ENCODE results near the gene FOXRED2.
A peak's percentile ranks its signal among the peaks of the same experiment; 100 is the strongest.
"Not testable (repeated sequence)": the region's sequence is repeated elsewhere in the genome, so short reads cannot be mapped to it uniquely, and the experiment has no call there.

FOXRED2 gene

DNA sequence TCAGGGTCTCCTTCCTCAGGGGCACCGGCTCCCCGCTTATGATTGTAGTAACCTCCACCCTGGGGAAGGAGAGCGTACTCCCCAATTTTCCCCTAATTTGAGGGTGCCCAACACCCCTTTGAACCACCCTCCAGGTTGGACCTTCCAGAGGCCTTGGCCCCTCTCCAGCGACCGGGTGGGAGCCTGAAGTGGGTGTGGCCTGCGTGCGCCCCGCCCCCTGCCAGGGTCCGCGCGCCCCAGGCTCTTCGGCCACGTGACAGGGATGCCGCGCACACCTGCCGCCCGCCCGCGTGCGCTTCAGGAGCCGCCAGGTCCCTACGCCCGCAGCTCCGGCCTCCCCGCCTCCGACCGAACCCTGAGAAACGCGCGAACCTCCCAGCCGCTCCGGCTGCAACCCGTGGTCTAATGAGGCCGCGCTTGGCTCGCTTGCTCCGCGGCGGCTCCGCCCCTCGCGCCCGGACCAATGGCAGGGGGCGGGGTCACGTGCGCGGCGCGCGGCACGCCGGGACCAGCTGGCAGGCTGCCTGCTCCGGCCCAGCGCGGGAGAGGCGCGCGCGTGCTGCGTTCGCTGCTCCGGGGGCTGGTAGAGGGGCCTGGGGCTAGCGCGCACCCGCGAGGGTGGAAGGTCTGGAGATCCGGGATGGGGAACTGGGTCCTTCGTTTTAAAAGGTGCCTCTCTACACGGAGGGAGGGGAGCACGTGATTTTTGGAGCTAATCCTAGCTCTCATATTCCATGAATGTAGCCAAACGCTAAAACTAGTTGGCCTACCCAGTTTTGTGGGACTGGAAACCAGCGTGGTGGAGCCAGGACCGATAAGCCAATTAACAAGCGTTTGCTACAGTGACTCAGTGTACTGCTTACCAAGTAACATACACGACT, at the start of gene FOXRED2:
Gene FOXRED2 (minus strand): TSS at position 404 of the 881 bp plus-strand sequence. CDS start 618 bp downstream, outside the sequence.
- peak; percentile 62 to 93 for DNase-seq

DNA sequence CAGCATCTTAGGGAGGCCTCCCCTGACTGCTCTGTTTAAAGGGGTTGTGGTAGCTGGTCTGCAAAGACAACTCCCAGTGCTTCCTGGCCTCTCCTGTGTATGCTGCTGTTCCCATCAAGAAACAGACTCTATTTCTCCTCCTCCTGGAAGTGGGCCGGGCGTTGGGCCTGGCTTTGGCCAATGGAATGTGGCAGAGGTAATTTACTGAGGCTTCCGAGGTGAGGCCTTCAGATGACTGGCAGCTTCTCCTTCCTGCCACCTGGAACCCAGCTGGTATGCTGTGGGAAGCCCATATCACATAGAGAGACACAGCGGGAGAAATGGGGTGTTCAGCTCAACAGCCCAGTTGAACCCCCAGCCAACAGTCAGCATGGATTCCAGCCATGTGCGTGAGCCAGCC, 47.3 kb upstream of the FOXRED2 start:
- no peak for DNase-seq

DNA sequence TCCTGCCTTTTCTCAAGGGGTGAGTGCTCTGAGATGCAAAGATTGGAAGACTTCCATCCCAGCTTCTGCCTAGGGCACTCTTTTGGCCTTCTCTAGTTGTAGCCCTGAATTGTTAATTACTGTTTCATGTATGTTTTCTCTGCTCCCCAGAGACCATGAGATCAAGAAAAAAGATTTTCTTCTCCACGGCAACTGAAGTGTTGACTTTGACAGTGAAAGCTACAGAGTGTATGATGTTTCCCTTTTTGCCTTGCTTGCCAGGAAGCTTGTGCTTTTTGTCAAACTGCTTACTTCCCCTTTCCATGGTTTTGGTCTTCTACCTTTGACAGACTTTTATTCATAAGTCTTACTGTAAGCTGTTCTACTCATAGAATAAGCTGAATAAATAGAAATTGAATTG, 45.4 kb upstream of the FOXRED2 start:
- no peak for DNase-seq

DNA sequence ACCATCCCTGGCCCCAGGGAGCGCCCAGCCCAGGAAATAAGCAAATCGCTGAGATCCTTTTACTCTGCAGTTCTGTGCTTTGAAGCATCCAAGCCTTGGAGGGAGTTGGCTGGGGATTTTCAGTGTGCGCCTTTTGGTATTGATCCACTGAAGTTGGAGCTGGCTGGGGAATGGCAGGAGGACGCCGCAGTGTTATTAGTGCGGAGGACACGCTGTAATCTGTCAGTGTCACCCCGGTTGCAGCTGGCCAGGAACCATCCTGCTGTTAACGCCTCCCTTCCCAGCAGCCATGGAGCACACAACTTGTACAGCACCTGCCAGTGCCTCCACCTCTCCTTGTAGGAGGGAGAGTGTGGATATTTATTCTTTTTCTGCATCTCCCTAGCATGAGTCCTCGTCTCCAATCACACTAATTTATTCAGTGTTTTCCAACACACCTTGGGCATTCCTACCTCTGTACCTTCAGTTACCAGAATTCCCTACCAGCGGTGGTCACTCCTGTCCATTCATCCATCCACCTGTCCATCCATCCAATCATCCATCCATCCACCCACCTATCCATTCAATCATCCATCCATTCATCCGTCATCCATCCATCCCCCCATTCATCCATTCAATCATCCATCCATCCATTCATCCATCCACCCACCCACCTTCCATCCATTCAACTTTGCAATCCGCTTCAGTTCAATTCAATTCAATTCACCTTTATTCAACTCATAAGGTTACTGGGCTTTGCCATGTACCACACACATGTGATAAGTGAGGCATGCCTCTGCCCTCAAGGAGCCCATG, 44.1 kb upstream of the FOXRED2 start:
- DNase-seq: no peak

DNA sequence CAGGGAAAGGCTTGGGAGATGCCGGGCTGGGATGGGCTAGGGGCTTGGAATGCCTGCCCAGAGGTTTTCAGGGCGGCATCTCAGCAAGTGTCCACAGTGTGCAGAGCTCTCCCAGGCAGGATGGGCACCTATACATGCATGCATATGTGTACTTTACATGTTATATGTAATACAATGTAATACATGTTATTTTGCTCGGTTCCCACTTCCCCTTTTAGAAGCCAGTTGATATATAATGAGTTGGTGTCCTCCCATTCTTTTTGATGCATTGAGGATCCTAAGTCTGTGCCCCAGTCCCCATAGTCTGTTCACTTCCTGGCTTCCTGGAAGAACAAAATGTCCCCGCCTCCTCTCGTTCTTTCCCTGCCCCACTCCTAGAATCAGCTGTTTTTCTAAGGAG, 42.2 kb upstream of the FOXRED2 start:
- DNase-seq: no peak

DNA sequence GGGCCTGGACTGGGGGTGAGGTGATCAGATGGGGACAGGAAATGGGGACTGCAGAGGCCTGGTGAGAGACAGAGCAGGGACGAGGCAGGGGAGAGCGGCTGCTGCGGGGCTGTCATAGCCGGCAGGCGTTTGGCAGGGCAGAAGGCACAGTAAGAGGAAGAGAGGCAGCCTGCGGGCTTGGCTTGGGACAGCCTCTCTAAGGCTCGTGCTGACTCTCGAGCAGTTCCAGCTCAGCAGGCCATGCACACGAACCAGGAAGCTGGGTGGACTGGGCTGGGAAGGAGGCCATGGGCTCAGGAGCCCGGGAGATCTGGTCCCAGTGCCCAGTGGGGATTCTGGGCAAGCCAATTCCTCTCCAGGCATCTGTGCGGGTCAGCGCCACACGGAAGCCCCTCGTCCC, 41.8 kb upstream of the FOXRED2 start:
- no peak for DNase-seq

DNA sequence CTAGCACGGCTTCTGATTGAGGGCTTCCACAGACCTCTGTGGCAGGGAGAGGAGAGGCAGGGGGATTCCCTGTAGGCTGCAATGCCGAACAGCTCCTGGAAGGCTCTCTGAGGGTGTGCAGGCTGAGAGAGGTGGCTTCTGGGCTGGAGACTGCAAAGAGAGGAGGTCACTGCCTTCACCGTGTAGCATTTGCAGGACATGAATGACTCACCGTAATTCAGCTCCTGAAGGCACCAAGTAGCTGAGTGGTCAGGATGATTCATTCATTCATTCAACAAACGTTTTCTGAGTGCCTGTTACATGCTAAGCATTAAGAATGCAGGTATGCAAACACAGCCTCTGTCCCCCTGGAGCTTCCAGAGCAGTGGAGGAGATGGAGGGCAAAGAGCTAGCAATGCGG, 40.1 kb upstream of the FOXRED2 start:
- no peak for DNase-seq

DNA sequence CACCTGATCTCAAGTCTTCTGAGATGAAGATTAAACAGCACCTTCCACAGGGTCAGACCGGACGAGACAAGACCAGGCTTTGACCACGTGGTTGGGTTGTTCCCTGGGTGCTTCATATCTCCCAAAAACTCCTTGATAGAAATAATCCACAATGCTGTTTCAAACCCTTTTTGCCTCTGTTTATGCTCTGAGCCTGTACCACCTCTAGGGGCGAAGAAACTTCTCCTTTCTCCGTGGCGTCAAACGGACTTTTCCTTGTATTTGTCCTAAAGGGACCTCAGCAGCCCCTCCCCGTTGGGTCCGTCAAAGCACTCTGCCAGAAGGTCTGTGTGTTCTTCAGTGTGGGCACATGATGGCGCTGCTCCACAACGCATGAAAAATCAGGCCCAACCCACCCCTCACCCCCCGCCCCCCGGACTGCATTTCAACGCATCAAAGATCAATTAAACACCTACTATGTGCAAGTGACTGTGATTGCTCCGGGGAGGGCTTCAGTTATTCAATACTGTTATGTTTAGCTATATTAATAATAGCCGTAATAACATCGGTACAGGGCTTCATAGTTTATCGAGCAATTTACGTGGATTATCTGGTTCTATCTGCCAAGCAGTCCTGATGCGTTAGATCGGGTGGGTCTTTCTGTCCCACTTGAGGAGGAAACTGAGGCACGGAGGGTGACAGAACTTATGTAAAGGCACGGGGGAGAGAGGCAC, 39.4 kb upstream of the FOXRED2 start:
- peak; percentile 29 to 64 for DNase-seq

DNA sequence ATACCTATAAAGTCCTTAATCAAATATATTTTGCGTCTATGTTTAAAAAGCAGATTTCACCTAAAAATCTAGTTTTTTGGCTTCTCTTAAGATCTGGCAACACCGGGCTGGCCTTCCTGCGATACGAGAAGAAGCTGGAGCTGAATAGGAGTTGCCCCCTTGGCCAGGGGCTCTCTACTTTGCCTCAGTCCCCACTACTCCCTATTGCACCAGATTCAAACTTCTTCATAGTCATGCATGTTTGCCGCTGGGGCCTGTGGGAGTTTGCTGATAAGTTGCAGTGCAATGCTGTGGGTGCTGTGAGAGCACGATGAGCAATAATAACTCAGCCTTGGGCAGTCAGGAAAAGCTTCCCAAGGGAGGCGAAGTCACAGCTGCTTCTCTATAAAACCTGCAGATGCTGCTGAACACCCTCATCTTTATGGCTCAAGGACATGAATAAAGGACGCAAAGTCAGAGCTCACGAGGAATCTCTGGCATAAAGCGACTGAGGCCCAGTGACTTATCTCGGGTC, 37.3 kb upstream of the FOXRED2 start:
- DNase-seq: no peak

DNA sequence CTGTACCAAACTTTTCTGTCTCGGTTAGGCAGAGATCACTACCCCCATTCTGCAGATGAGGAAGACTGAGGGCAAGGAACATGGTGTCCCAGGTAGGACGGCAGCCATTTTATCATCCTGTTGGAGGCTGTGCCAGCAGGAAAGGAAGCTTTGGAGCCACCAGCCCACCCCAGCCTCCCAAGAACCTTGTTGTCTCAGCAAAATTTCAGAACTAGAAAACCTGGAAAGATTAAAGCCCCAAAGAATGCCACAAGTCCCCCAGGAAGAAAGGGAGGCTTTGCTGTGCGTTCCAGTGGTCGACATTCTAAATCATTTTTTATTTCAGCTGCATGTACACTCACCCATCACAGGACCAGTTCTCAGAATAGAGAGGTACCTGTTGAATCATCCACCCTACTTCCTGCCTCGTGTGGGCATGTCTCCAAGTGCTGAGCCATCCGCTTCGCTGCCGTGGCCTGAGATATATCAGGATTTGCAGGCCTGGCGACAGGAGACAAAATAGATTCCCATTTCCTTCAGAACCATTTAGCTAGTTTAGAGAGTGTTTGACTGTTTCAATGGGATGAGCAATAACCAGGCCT, 35.1 kb upstream of the FOXRED2 start:
- DNase-seq: no peak

DNA sequence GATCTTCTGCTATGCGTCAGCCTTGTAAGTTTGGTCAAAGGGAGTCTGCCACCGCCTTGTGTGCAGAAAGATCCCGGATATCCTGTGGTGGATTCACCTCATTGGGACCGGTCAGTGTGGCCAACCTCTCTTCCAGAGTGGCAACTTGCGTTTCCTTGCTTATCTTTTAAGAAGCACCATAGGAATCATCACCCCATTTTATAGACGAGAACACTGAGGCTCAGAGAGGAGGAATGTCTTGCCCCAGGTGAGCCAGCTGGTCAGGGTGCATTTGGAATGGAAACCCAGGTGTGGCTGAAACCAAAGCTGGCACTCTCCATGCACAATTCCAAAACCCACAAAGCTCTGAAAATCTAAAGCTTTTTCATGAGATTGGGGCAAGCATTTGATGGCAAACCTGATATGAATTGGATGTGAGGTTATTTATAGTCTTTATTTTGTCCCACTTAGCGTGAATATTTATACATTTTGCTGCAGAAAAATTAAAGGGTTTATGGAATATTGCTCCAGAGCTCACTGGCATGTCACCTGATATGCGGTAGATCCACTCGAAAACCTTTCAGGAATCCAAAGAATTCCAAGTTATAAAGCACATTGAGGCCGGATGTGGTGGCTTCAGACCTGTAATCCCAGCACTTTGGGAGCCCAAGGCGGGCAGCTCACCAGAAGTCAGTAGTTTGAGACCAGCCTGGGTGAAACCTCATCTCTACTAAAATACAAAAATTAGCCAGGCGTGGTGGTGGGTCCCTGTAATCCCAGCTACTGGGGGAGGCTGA, 34.2 kb upstream of the FOXRED2 start:
- no peak for DNase-seq

DNA sequence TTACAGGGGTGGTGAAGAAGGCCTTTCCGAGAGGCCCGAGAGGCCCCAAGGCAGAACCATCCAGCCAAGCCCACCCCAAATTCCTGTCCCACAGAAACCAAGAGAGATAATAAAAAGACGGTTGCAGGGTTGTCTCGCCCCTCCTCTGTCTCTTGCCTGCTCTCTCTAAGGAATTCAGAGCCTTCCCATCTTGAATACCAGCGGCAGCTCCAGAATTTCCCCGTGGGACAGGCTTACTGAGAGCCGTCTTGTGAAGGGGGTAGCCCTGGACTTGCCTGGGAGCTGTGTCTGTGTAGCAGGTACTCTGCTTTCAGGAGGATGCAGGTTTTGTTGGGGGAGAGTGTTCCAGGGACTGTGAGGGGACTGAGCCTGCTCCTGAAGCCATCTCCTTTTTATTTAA, 31.7 kb upstream of the FOXRED2 start:
- DNase-seq: no peak

DNA sequence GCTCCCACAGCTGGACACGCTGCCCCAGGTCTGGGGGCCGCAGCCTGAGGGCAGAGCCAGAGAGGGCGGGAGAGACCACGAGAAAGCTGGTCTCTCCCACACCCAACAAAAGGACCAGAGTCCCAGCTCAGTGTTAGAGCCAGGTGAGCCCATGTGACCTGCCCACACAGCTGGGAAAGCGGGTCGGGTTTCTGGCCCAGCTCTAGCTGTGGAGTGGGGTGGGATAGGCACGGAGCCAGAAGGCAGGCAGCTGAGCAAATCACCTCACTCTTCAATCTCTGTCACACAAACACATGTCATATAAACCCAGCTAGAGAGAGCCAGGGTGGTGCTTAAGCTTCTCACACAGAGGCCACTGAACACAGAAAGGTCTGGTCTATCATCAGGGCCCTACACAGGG, 29.9 kb upstream of the FOXRED2 start:
- no peak for DNase-seq

DNA sequence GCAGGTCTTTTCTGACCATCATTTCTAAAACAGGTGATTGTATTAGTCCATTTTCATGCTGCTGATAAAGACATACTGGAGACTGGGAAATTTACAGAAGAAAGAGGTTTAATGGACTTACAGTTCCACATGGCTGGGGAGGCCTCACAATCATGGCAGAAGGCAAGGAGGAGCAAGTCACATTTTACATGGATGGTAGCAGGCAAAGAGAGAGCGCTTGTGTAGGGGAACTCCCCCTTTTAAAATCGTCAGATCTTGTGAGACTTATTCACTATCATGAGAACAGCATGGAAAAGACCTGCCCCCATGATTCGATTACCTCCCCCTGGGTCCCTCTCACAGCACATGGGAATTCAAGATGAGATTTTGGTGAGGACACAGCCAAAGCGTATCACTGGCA, 26.5 kb upstream of the FOXRED2 start:
- DNase-seq: not testable (repeated sequence)

DNA sequence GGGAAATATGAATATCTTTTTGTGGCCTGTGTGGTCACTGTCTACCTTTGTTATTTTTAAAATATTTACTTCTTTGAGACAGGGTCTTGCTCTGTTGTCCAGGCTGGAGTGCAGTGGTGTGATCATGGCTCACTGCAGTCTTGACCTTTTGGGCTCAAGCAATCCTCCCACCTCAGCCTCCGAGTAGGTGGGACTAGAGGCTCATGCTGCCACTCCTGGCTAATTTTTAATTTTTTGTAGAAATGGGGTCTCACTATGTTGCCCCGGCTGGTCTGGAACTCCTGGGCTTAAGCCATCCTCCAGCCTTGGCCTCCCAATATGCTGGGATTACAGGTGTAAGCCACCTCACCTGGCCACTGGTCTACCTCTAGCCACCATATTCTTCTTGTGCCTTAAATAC, 25.6 kb upstream of the FOXRED2 start:
- no peak for DNase-seq

DNA sequence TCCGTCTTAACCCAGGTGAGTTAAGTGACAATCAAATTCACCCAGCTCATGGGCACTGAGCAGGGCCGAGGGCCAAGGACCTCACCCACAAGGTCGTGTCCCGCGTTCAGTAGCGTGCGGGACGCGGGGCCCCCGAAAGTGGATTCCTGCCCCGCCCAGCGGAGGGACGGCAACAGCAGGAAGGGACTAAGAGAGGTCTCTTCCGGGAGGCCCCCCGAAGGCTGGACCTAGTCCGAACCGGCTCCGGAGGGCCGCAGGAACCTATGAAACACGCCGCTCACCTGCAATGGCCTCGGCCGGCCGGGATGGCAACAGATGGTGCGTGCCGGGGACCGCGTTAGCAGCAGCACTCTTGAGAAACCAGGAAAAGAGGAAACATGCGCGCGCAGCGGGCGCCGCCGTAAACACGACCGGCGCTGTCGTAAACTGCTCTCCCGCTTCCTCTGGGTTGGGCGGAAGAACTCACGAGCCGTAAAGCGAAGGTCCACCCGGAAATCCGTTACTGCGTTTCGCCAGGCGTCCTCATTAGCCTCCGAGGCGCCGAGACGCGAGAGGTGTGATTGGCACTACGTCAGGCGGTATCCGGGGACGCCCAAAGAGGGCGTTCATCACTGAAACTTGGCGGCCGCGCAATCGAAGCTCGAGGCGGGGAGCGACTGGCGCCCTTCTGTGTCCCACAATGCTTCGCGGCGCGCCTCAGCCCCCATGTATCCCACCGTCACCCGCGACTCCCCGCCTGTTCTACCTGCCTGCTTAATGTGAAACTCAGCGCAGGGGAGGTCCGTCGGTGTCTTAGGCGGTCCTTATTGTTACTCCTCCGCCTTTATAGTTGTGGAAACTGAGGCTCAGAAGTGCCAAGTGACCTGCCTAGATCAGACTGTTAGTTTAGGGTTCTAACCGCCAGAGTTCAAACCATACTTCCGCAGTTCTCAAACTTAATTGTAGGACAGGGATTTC, 22.2 kb upstream of the FOXRED2 start, which contains the start of gene EIF3D:
Gene EIF3D (minus strand): TSS at position 372 of the 957 bp plus-strand sequence. CDS start 3,045 bp downstream, outside the sequence.
- peak; percentile 96 to 99 for DNase-seq

DNA sequence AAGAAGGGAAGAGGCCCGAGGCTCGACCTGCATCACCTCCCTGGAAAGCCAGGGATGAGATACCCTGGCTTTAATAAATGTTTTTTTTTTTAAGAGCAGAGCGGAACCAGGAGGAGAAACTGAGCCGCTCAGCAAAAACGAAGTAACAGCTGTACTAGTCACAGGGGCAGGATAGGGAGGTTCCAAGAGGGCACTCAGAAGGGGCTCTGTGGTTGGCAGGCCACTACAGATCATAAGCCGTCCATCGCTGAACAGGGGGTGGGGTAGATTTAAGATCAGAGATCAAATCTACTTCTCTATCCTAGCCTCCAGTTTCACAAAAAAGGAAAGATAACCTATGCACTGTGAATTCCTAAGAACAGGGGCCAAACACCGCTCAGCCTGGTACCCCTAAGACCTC, 21.5 kb upstream of the FOXRED2 start:
- DNase-seq: peak in 1 of 2 experiments; percentile 32

DNA sequence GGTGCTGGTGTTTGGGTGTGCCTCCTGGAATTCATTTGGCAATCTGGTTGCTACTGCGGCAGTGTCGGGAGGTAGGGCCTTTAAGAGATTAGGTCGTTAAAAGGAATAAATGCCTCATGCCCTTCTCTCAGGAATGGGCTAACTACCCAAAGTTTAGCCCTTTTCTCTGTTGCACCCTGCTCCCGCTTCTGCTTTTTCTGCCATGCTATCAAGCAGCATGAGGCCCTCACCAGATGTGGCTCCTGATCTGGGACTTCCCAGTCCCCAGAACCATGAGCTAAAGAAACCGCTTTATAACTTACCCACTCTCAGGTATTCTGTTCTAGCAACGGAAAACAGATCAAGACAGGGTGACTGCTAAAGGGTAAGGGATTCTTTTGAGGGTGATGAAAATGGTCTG, 15.8 kb upstream of the FOXRED2 start:
- DNase-seq: no peak

DNA sequence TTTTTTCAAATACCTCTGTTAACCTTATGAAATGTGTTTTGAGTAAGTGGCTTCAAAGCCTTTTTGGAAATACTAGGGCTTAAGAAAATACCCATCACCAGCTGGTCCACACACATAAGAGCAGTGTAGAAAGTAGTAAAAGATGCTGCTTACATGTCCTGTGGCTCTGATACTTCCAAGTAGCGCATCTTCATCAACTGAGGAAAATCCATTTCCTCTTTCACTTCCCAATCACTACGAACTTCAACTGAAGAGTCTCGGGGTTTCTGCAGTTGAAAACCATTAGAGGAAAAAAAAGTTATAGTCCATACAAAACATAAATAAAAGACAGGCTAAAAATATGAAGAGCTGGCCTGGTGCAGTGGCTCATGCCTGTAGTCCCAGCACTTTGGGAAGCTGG, 13.6 kb upstream of the FOXRED2 start:
- DNase-seq: no peak

DNA sequence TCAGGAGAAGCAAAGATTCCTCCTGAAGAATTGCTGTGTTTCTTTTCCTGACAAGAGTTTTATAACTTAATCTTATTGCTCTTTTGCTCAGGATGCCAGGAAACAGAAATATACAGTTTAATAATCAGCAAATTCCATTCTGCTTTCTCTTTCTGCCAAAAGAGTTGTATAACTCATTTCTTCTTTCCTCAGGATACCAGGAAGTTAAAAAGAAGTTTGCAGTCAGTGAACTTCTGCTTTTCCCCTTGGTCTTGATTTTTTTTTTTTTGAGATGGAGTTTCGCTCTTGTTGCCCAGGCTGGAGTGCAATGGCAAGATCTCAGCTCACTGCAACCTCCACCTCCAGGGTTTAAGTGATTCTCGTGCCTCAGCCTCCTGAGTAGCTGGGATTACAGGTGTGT, 13.1 kb upstream of the FOXRED2 start:
- DNase-seq: not testable (repeated sequence)

DNA sequence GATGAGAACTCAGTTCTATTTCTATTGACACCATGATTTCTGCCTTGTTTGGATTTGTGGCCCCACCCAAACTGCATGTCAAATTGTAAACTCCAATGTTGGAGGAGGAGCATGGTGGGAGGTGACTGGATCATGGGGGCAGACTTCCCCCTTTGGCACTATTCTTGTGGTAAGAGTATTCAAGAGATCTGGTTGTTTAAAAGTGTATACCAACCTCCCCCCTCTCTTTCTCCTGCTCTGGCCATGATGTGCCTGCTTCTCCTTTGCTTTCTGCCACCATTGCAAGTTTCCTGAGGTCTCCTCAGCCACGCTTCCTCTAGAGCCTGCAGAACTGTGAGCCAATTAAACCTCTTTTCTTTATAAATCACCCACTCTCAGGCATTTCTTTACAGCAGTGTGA, 7.9 kb upstream of the FOXRED2 start:
- no peak for DNase-seq

All from NCI-H446 (cell line).